ENCODE measurements around the gene GABRP. TPM values are rescaled to one million over a fixed set of nuclear protein-coding genes. Genes with fewer than 3 reads are reported as not detected.

GABRP gene
- polyA plus RNA-seq, 1 of the 3 experiments (the other 2 are of a cell fraction), result 0.03 TPM

DNA sequence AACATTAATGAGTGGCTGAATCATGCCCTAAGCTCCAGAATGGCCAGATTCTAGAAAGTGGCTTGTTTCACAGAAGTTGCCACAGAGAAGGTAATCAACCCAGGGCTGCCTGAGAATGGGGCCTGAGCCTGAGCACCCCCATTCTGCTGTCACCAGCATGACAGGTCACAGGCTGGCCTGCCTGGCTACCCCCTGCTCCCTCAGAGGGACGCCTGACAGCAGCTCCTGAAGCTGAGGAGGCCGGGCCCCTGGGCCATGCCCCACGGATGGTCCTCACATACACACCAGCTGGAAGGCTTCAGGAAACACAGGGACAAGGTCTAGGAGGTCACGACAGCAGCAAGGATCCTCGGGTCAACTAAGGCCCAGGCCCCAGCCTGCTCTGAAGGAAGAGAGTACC lies 3.7 kb downstream of the GABRP start:
- no peaks in the 10 kb centered on the region for H3K36me3 ChIP-seq (replicated peaks in 1 of 2; ENCODE audit: control insufficient read depth in 1 of 2, insufficient read depth in 2 of 2, low read length in 1 of 2)
- ChIA-PET CTCF (interaction anchor here (0.7 to 15.7 kb wide), 4 partner anchors 8 to 149 kb away, joined by 3 to 511 read pairs (median 8); no protein-coding TSS in a partner anchor), POLR2A (no interaction called here)
- no peak overlapping the region for H3K9ac ChIP-seq
- TF ChIP-seq YY1 (IDR thresholded peaks at IDR 0.05; ENCODE audit: low read depth), result no peak
- no peak for TF ChIP-seq RAD21 (IDR thresholded peaks at IDR 0.05; ENCODE audit: low read length)
- TF ChIP-seq, protein P1, sequence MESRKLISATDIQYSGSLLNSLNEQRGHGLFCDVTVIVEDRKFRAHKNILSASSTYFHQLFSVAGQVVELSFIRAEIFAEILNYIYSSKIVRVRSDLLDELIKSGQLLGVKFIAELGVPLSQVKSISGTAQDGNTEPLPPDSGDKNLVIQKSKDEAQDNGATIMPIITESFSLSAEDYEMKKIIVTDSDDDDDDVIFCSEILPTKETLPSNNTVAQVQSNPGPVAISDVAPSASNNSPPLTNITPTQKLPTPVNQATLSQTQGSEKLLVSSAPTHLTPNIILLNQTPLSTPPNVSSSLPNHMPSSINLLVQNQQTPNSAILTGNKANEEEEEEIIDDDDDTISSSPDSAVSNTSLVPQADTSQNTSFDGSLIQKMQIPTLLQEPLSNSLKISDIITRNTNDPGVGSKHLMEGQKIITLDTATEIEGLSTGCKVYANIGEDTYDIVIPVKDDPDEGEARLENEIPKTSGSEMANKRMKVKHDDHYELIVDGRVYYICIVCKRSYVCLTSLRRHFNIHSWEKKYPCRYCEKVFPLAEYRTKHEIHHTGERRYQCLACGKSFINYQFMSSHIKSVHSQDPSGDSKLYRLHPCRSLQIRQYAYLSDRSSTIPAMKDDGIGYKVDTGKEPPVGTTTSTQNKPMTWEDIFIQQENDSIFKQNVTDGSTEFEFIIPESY (IDR thresholded peaks at IDR 0.05; ENCODE audit: borderline replicate concordance, low read depth), result no peak
- TF ChIP-seq, protein P2, sequence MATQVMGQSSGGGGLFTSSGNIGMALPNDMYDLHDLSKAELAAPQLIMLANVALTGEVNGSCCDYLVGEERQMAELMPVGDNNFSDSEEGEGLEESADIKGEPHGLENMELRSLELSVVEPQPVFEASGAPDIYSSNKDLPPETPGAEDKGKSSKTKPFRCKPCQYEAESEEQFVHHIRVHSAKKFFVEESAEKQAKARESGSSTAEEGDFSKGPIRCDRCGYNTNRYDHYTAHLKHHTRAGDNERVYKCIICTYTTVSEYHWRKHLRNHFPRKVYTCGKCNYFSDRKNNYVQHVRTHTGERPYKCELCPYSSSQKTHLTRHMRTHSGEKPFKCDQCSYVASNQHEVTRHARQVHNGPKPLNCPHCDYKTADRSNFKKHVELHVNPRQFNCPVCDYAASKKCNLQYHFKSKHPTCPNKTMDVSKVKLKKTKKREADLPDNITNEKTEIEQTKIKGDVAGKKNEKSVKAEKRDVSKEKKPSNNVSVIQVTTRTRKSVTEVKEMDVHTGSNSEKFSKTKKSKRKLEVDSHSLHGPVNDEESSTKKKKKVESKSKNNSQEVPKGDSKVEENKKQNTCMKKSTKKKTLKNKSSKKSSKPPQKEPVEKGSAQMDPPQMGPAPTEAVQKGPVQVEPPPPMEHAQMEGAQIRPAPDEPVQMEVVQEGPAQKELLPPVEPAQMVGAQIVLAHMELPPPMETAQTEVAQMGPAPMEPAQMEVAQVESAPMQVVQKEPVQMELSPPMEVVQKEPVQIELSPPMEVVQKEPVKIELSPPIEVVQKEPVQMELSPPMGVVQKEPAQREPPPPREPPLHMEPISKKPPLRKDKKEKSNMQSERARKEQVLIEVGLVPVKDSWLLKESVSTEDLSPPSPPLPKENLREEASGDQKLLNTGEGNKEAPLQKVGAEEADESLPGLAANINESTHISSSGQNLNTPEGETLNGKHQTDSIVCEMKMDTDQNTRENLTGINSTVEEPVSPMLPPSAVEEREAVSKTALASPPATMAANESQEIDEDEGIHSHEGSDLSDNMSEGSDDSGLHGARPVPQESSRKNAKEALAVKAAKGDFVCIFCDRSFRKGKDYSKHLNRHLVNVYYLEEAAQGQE (IDR thresholded peaks at IDR 0.05; ENCODE audit: low read depth, low read length), result no peak
- TF ChIP-seq TEAD4 (IDR thresholded peaks at IDR 0.05; ENCODE audit: borderline replicate concordance, insufficient read depth), result no peak
- TF ChIP-seq FOXM1 (IDR thresholded peaks at IDR 0.05; ENCODE audit: low read depth), result no peak
- no peak for TF ChIP-seq JUND (IDR thresholded peaks at IDR 0.05)
- no peak overlapping the region for H3K4me2 ChIP-seq
- no peaks in the 10 kb centered on the region for H3K9me2 ChIP-seq
- H3K27ac ChIP-seq (ENCODE audit: low read depth in 2 of 2, low read length in 1 of 2), result no peak overlapping the region
- no peaks in the 10 kb centered on the region for H3K79me2 ChIP-seq (ENCODE audit: insufficient read depth)
- no peak overlapping the region for H2AFZ ChIP-seq (ENCODE audit: low read depth)
- peaks cover 0 to 34% of the 10 kb centered on the region in 2 experiments; a peak in 1 of 4 replicates for H3K4me1 ChIP-seq (ENCODE audit: control insufficient read depth in 1 of 2, insufficient read depth in 2 of 2, low read depth in 1 of 2, low read length in 1 of 2)
- WGBS (ENCODE audit: low lambda C conversion rate), result no CpG with 5 or more reads among the region's 5 CpGs
- DNase-seq, result no peak
- no peak overlapping the region for H3K4me3 ChIP-seq (ENCODE audit: low read depth in 2 of 2, low read length in 1 of 2)
- H4K20me1 ChIP-seq (ENCODE audit: insufficient read depth), result no peaks in the 10 kb centered on the region
- H3K27me3 ChIP-seq (ENCODE audit: insufficient read depth), result no peaks in the 10 kb centered on the region; the same call in 1 of the 2 replicates
- H3F3A ChIP-seq (replicated peaks; ENCODE audit: insufficient read depth), result no peaks in the 10 kb centered on the region
- no peaks in the 10 kb centered on the region for H3K9me3 ChIP-seq

DNA sequence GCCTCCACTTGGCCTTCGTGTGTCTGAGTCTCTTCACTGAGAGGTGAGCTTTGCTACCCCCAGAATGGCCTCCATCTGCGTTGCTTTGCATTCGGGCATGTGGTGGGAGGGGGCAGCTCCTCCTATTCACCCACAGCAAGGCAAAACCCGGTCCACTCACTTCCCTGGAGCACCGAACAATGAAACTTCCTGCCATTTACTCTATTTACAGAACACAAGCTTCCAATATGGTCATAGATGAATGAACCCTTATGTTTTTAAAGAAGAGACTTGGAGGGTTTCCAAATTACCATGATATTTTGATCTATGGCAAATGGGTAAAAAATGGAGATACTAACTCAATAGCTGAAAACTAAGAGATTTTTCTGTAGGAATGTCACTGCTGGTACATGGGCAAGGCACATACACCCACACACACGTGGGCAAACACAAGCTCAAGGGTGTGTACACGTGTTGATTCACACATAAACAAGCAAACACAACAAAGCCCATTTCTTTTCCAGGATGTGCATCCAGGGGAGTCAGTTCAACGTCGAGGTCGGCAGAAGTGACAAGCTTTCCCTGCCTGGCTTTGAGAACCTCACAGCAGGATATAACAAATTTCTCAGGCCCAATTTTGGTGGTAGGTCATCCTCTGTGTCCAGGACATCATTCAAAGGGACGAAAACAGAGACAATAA lies 5.2 kb downstream of the GABRP start:
- Histone ChIP-seq H3K27ac (ENCODE audit: low read depth in 2 of 2, low read length in 1 of 2) (no peak overlapping the region), H3K79me2 (ENCODE audit: insufficient read depth) (no peaks in the 10 kb centered on the region), H2AFZ (ENCODE audit: low read depth) (no peak overlapping the region), H3F3A (replicated peaks; ENCODE audit: insufficient read depth) (no peaks in the 10 kb centered on the region), H3K9me2 (no peaks in the 10 kb centered on the region), H3K9me3 (no peaks in the 10 kb centered on the region), H3K36me3 (replicated peaks in 1 of 2; ENCODE audit: control insufficient read depth in 1 of 2, insufficient read depth in 2 of 2, low read length in 1 of 2) (no peaks in the 10 kb centered on the region), H3K9ac (no peak overlapping the region), H3K4me3 (ENCODE audit: low read depth in 2 of 2, low read length in 1 of 2) (no peak overlapping the region), H3K4me2 (no peak overlapping the region), H3K4me1 (ENCODE audit: control insufficient read depth in 1 of 2, insufficient read depth in 2 of 2, low read depth in 1 of 2, low read length in 1 of 2) (peaks cover 0 to 19% of the 10 kb centered on the region in 2 experiments; a peak in 1 of 4 replicates), H3K27me3 (ENCODE audit: insufficient read depth) (no peaks in the 10 kb centered on the region; the same call in 1 of the 2 replicates), H4K20me1 (ENCODE audit: insufficient read depth) (no peaks in the 10 kb centered on the region)
- CTCF ChIA-PET, result interaction anchor here (0.8 to 15.7 kb wide), 8 partner anchors 33 to 353 kb away, joined by 3 to 511 read pairs (median 4); no protein-coding TSS in a partner anchor
- TF ChIP-seq, protein P2 (IDR thresholded peaks at IDR 0.05; ENCODE audit: low read depth, low read length), result no peak
- TF ChIP-seq SMC3 (IDR thresholded peaks at IDR 0.05; ENCODE audit: low read depth, low read length), result no peak
- no peak for TF ChIP-seq RFX5 (IDR thresholded peaks at IDR 0.05; ENCODE audit: low read length)
- TF ChIP-seq, protein P3, sequence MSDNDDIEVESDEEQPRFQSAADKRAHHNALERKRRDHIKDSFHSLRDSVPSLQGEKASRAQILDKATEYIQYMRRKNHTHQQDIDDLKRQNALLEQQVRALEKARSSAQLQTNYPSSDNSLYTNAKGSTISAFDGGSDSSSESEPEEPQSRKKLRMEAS (IDR thresholded peaks at IDR 0.05; ENCODE audit: low read depth), result no peak
- TF ChIP-seq FOXJ3 (CRISPR knock-in tag; IDR thresholded peaks at IDR 0.05), result no peak
- TF ChIP-seq MXI1 (IDR thresholded peaks at IDR 0.05; ENCODE audit: low read depth, low read length), result no peak
- no peak for TF ChIP-seq SIN3A (IDR thresholded peaks at IDR 0.05; ENCODE audit: borderline replicate concordance, low read depth, low read length)
- DNase-seq, result no peak
- POLR2A ChIA-PET, result no interaction called here
- 53% methylated on average over 10 of the region's 11 CpGs for WGBS (ENCODE audit: low lambda C conversion rate)

All from SK-N-SH (cell line).